Endodermal cell (in vitro differentiated cells): ENCODE results near the gene PARL. TPM values are rescaled to one million over a fixed set of nuclear protein-coding genes. Genes with fewer than 3 reads are reported as not detected.

Experiments used
- DNase-seq: peaks from one replicate; pipeline ENCODE4 v3.0.0-alpha.2; 2017
- H3K27ac ChIP-seq: 2 replicates; pipeline ENCODE4 v1.5.1; 2013; ENCODE audit warnings: mild to moderate bottlenecking, low read depth, low read length, moderate library complexity
- H3K27me3 ChIP-seq: 2 replicates; pipeline ENCODE4 v1.6.1; 2013; ENCODE audit warnings: mild to moderate bottlenecking, low read length, moderate library complexity; ENCODE audit not compliant: insufficient read depth, control insufficient read depth, poor library complexity, severe bottlenecking
- H3K36me3 ChIP-seq: 2 replicates; pipeline ENCODE4 v1.7.0; 2013; ENCODE audit warnings: mild to moderate bottlenecking, low read length, moderate library complexity; ENCODE audit not compliant: control insufficient read depth, insufficient read depth
- H3K4me1 ChIP-seq: one replicate; pipeline ENCODE4 v1.7.0; 2013; ENCODE audit warnings: low read length; ENCODE audit not compliant: control insufficient read depth, insufficient read depth
- H3K4me3 ChIP-seq: 2 replicates; pipeline ENCODE4 v1.5.1; 2013; ENCODE audit warnings: mild to moderate bottlenecking, low read length, moderate library complexity
- H3K9ac ChIP-seq: 2 replicates; pipeline ENCODE4 v1.6.1; 2013; ENCODE audit warnings: mild to moderate bottlenecking, low read length, moderate library complexity; ENCODE audit not compliant: poor library complexity, severe bottlenecking; ENCODE audit errors: extremely low read depth
- H3K9me3 ChIP-seq: 2 replicates; pipeline ENCODE4 v1.6.1; 2013; ENCODE audit warnings: mild to moderate bottlenecking, low read length, moderate library complexity; ENCODE audit not compliant: control insufficient read depth
- H3K27ac Mint-ChIP-seq: 2 replicates; pipeline ENCODE4 v1.8.0; 2020; ENCODE audit warnings: mixed read lengths
- H3K27me3 Mint-ChIP-seq: 2 replicates; pipeline ENCODE4 v1.8.0; 2021; ENCODE audit warnings: mild to moderate bottlenecking, mixed read lengths; ENCODE audit not compliant: insufficient read depth
- H3K36me3 Mint-ChIP-seq: 2 replicates; pipeline ENCODE4 v1.8.0; 2020; ENCODE audit warnings: low read depth, mixed read lengths
- H3K4me1 Mint-ChIP-seq: 2 replicates; pipeline ENCODE4 v1.8.0; 2020; ENCODE audit warnings: mixed read lengths
- H3K4me3 Mint-ChIP-seq: 2 replicates; pipeline ENCODE4 v1.8.0; 2020; ENCODE audit warnings: mild to moderate bottlenecking, moderate library complexity, mixed read lengths
- H3K9me3 Mint-ChIP-seq: 2 replicates; pipeline ENCODE4 v1.8.0; 2020; ENCODE audit warnings: mild to moderate bottlenecking, mixed read lengths
- CTCF ChIP-seq: fragments of 200-600 bp; sonication (generic); conservative IDR thresholded peaks from 2 replicates; pipeline ENCODE4 v1.5.0; 2021; ENCODE audit warnings: antibody characterized with exemption, mild to moderate bottlenecking
- WGBS, 2 experiments: methylation state at CpG; one replicate each; pipeline versions ENCODE4 v1.1.5 to v1.1.7; 2013; ENCODE audit warnings: missing lambda C conversion rate in 2 of 2, mixed read lengths in 1 of 2; ENCODE audit not compliant: insufficient coverage in 1 of 2, insufficient read length in 1 of 2; 5-methylcytosine and 5-hydroxymethylcytosine counted together
- total RNA-seq, 2 donors: library from RNA; stranded (reverse); fragmentation: NEBNext Ultra II Directional in 1 of 2; extraction: Animal tissue kit (Norgen Biotek cat#: 25700) in 1 of 2; gene quantifications; 2 replicates in 1 of 2; 3 replicates in 1 of 2; pipeline ENCODE4 v1.2.1, GENCODE V29; 2021

Gene PARL
- total RNA-seq, 2 donors from 2014 or later: 77.3 to 83.0 TPM

- DNase-seq: peak; percentile 92
- Mint-ChIP-seq H3K36me3 (peaks cover 25% of the 10 kb centered on the region), H3K27me3 (peaks cover 12% of the 10 kb centered on the region), H3K27ac (no peak within 1 kb of the TSS), H3K4me3 (peak within 1 kb of the TSS; percentile 59), H3K4me1 (peaks cover 7% of the 10 kb centered on the region), H3K9me3 (no peaks in the 10 kb centered on the region)
- peaks cover 6% of the 10 kb centered on the region for H3K27me3 ChIP-seq
- peak within 1 kb of the TSS; percentile 22 for H3K27ac ChIP-seq
- WGBS, 2 experiments: 11 to 27% methylated on average over 13 to 69 of the region's 69 CpGs
- peaks cover 25% of the 10 kb centered on the region for H3K36me3 ChIP-seq
- H3K4me1 ChIP-seq: no peaks in the 10 kb centered on the region
- H3K9ac ChIP-seq: peak within 1 kb of the TSS; percentile 22
- TF ChIP-seq CTCF: peak; percentile 77
- H3K4me3 ChIP-seq: peak within 1 kb of the TSS; percentile 78
- no peaks in the 10 kb centered on the region for H3K9me3 ChIP-seq
These were observed 59.1 kb downstream of the PARL start, which contains the start of gene MAP6D1 for GRCh38 chr3:183825456-183826161. Gene MAP6D1 (minus strand): TSS chr3:183825577. CDS start chr3:183825547, 30 bp downstream.

- H3K36me3 ChIP-seq: peaks cover 18% of the 10 kb centered on the region
These were observed 59.8 kb downstream of the PARL start for GRCh38 chr3:183824761-183825455.

GRCh38 chr3:183823963-183824362 lies 60.7 kb downstream of the PARL start:
- H3K4me3 Mint-ChIP-seq: peak overlapping the region; percentile 59
- peak; percentile 32 for TF ChIP-seq CTCF
- H3K4me1 Mint-ChIP-seq: peaks cover 7% of the 10 kb centered on the region
- H3K36me3 Mint-ChIP-seq: peaks cover 17% of the 10 kb centered on the region
- H3K27ac Mint-ChIP-seq: no peak overlapping the region
- Histone ChIP-seq H3K9ac (no peak overlapping the region), H3K27me3 (peaks cover 6% of the 10 kb centered on the region), H3K4me1 (no peaks in the 10 kb centered on the region), H3K36me3 (peaks cover 13% of the 10 kb centered on the region), H3K9me3 (no peaks in the 10 kb centered on the region), H3K27ac (no peak overlapping the region), H3K4me3 (peak overlapping the region; percentile 78)
- H3K9me3 Mint-ChIP-seq: no peaks in the 10 kb centered on the region
- no peak for DNase-seq
- H3K27me3 Mint-ChIP-seq: peaks cover 12% of the 10 kb centered on the region
- WGBS, 2 experiments: 75 to 80% methylated on average over 3 to 4 of the region's 5 CpGs

More at GRCh38 chr3:183824761-183825455, 59.8 kb downstream of the PARL start:
- H3K4me3 Mint-ChIP-seq: peak overlapping the region; percentile 59
- no peak overlapping the region for H3K27ac Mint-ChIP-seq
- TF ChIP-seq CTCF: no peak
- H3K9me3 ChIP-seq: no peaks in the 10 kb centered on the region
- no peaks in the 10 kb centered on the region for H3K4me1 ChIP-seq
- H3K9me3 Mint-ChIP-seq: no peaks in the 10 kb centered on the region
- H3K4me1 Mint-ChIP-seq: peaks cover 7% of the 10 kb centered on the region
- no peak overlapping the region for H3K27ac ChIP-seq
- H3K36me3 Mint-ChIP-seq: peaks cover 25% of the 10 kb centered on the region
- H3K4me3 ChIP-seq: peak overlapping the region; percentile 78
- peak; percentile 76 for DNase-seq
- H3K27me3 Mint-ChIP-seq: peaks cover 12% of the 10 kb centered on the region
- WGBS, 2 experiments: 1 to 9% methylated on average over 9 to 88 of the region's 88 CpGs
- peak overlapping the region; percentile 22 for H3K9ac ChIP-seq
- H3K27me3 ChIP-seq: peaks cover 6% of the 10 kb centered on the region
